ENCODE measurements around the gene METTL8. TPM values are rescaled to one million over a fixed set of nuclear protein-coding genes. Genes with fewer than 3 reads are reported as not detected.
"Not testable (repeated sequence)": the region's sequence is repeated elsewhere in the genome, so short reads cannot be mapped to it uniquely, and the experiment has no call there.

The METTL8 gene
- total RNA-seq, 6 donors from 2014 or later = 6.1 to 15.4 (median 13.0) TPM

GRCh38 chr2:171317492-171318125 lies 116.2 kb downstream of the METTL8 start:
- no peaks in the 10 kb centered on the region for H3K36me3 ChIP-seq
- no peak overlapping the region for H3K27ac ChIP-seq
- DNase-seq = no peak
- no peak for ATAC-seq (ENCODE audit: low FRiP score in 2 of 2)
- WGBS, 2 donors = 51 to 76% methylated on average over 4 of the region's 4 CpGs
- H3K9me3 ChIP-seq = no peaks in the 10 kb centered on the region
- no peaks in the 10 kb centered on the region for H3K4me1 ChIP-seq
- TF ChIP-seq POLR2A (IDR thresholded peaks at IDR 0.05) (no peak), POLR2AphosphoS5 (IDR thresholded peaks at IDR 0.05) (no peak), EP300 (IDR thresholded peaks at IDR 0.05) (no peak)
- TF ChIP-seq, protein P1, sequence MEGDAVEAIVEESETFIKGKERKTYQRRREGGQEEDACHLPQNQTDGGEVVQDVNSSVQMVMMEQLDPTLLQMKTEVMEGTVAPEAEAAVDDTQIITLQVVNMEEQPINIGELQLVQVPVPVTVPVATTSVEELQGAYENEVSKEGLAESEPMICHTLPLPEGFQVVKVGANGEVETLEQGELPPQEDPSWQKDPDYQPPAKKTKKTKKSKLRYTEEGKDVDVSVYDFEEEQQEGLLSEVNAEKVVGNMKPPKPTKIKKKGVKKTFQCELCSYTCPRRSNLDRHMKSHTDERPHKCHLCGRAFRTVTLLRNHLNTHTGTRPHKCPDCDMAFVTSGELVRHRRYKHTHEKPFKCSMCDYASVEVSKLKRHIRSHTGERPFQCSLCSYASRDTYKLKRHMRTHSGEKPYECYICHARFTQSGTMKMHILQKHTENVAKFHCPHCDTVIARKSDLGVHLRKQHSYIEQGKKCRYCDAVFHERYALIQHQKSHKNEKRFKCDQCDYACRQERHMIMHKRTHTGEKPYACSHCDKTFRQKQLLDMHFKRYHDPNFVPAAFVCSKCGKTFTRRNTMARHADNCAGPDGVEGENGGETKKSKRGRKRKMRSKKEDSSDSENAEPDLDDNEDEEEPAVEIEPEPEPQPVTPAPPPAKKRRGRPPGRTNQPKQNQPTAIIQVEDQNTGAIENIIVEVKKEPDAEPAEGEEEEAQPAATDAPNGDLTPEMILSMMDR (IDR thresholded peaks at IDR 0.05) = no peak
- no peak overlapping the region for H3K4me3 ChIP-seq
- H3K27me3 ChIP-seq = no peaks in the 10 kb centered on the region

DNA sequence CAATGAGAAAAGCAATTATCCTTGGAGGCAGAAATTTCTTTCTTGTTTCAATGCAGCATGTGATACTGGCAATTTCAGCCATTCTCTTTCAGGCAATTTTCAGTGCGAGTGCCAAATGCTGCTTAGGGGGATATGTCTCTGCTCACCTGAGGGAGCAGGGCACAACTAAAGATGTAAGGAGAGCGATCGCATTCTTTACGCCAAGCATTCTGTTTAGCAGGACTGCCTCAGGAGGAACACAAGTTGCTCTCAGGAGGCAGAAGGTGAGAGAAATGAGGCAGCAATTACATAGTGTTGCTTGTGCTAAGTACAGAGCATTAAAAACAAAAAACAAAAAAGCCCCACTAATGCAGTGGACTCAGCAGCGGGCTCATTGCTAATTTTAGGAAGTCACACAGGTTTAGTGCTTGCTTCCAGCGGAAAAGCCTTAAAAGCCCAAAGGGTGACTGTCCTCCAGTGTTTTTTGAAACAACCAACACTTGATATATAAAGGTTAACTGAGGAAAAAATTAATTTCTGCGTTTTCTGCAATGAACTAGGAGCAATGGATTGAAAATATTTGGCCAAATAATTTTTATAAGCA lies 116.9 kb downstream of the METTL8 start:
- Histone ChIP-seq H3K4me3 (no peak overlapping the region), H3K27ac (no peak overlapping the region), H3K36me3 (no peaks in the 10 kb centered on the region), H3K27me3 (no peaks in the 10 kb centered on the region), H3K4me1 (no peaks in the 10 kb centered on the region), H3K9me3 (peaks cover 0 to 6% (median 6%) of the 10 kb centered on the region in 4 donors)
- ATAC-seq (ENCODE audit: low FRiP score in 2 of 2) = no peak
- whole genome bisulfite sequencing, 2 donors = 89% methylated on average over 7 of the region's 7 CpGs
- TF ChIP-seq POLR2AphosphoS5 (IDR thresholded peaks at IDR 0.05) = no peak
- TF ChIP-seq, protein P1 (IDR thresholded peaks at IDR 0.05) = no peak
- no peak for TF ChIP-seq POLR2A (IDR thresholded peaks at IDR 0.05)
- no peak for TF ChIP-seq EP300 (IDR thresholded peaks at IDR 0.05)
- no peak for DNase-seq

GRCh38 chr2:171316220-171316619 lies 117.6 kb downstream of the METTL8 start:
- TF ChIP-seq, protein P1 (IDR thresholded peaks at IDR 0.05) = no peak
- TF ChIP-seq POLR2A (IDR thresholded peaks at IDR 0.05) (no peak), POLR2AphosphoS5 (IDR thresholded peaks at IDR 0.05) (no peak), EP300 (IDR thresholded peaks at IDR 0.05) (no peak)
- H3K27ac ChIP-seq = no peak overlapping the region
- no peaks in the 10 kb centered on the region for H3K27me3 ChIP-seq
- H3K9me3 ChIP-seq = peaks cover 0 to 13% (median 7%) of the 10 kb centered on the region in 4 donors
- no peak overlapping the region for H3K4me3 ChIP-seq
- 35 to 50% methylated on average over 2 of the region's 2 CpGs for WGBS, 2 donors
- no peak for ATAC-seq (ENCODE audit: low FRiP score in 2 of 2)
- no peaks in the 10 kb centered on the region for H3K36me3 ChIP-seq
- no peaks in the 10 kb centered on the region for H3K4me1 ChIP-seq
- no peak for DNase-seq

DNA sequence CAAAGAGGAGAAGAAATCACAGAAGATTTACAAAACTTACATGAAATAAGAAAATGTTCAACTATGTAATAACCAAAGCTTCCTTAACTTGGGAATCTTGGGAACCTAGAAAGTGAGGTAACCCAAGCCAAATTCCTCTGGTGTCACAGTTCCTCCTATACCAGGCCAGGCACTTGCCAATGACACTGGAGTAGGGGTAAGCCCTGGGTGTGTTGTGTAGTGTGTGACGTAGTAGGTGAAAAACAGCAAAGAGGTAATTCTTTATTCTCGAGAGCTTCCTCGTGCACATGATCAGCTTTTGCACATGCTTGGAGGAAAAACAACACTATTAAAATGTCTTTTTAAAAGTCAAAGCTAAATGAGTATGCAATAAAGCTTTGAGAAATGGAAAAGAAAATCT lies 118.0 kb downstream of the METTL8 start:
- no peaks in the 10 kb centered on the region for H3K4me1 ChIP-seq
- no peak for DNase-seq
- no peak overlapping the region for H3K4me3 ChIP-seq
- ATAC-seq (ENCODE audit: low FRiP score in 2 of 2) = no peak
- peaks cover 0 to 14% (median 7%) of the 10 kb centered on the region in 4 donors for H3K9me3 ChIP-seq
- no peaks in the 10 kb centered on the region for H3K36me3 ChIP-seq
- no peaks in the 10 kb centered on the region for H3K27me3 ChIP-seq
- TF ChIP-seq EP300 (IDR thresholded peaks at IDR 0.05) = no peak
- no peak for TF ChIP-seq POLR2AphosphoS5 (IDR thresholded peaks at IDR 0.05)
- TF ChIP-seq POLR2A (IDR thresholded peaks at IDR 0.05) = no peak
- TF ChIP-seq, protein P1 (IDR thresholded peaks at IDR 0.05) = no peak
- 55 to 59% methylated on average over 3 of the region's 3 CpGs for WGBS, 2 donors
- H3K27ac ChIP-seq = no peak overlapping the region

DNA sequence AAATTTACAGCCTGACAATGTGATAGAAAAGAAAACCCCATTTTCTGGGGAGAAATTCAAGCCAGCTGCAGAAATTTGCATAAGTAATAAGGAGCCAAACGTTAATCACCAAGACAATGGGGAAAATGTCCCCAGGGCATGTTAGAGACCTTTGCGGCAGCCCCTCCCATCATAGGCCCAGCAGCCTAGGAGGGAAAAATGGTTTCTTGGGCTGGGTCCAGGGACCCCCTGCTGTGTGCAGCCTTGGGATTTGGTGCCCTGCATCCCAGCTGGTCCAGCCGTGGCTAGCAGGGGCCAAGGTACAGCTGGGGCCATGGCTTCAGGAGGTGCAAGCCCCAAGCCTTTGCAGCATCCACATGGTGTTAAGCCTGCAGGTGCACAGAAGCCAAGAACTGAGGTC lies 121.6 kb downstream of the METTL8 start:
- 94 to 97% methylated on average over 2 to 3 of the region's 3 CpGs for WGBS, 2 donors
- H3K27me3 ChIP-seq; DNase-seq; H3K36me3 ChIP-seq; H3K27ac ChIP-seq; H3K4me3 ChIP-seq; ATAC-seq (ENCODE audit: low FRiP score in 2 of 2); H3K4me1 ChIP-seq: not testable (repeated sequence)
- H3K9me3 ChIP-seq = peaks cover 0 to 14% (median 7%) of the 10 kb centered on the region in 4 donors

DNA sequence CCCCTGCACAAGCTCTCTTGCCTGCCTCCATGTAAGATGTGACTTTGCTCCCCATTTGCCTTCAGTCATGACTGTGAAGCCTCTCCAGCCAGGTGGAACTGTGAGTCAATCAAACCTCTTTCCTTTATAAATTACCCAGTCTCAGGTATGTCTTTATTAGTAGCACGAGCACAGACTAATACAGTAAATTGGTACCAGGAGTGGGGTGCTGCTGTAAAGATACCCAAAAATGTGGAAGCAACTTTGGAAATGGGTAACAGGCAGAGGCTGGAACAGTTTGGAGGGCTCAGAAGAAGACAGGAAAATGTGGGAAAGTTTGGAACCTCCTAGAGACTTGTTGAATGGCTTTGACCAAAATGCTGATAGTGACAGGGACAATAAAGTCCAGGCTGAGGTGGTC lies 122.2 kb downstream of the METTL8 start:
- not testable (repeated sequence) for H3K4me3 ChIP-seq; H3K27ac ChIP-seq; H3K4me1 ChIP-seq; H3K36me3 ChIP-seq; DNase-seq; ATAC-seq (ENCODE audit: low FRiP score in 2 of 2); H3K27me3 ChIP-seq
- WGBS, 2 donors = 100% methylated on average over 1 of the region's 1 CpG
- peaks cover 0 to 14% (median 7%) of the 10 kb centered on the region in 4 donors for H3K9me3 ChIP-seq

All from upper lobe of left lung (tissue), 6 donors.